ENCODE results near the gene KIAA1549. TPM values are rescaled to one million over a fixed set of nuclear protein-coding genes. Genes with fewer than 3 reads are reported as not detected.
A peak's percentile ranks its signal among the peaks of the same experiment; 100 is the strongest.

KIAA1549 gene
- total RNA-seq, 1 experiment from 2014 or later = 3.3 TPM

DNA sequence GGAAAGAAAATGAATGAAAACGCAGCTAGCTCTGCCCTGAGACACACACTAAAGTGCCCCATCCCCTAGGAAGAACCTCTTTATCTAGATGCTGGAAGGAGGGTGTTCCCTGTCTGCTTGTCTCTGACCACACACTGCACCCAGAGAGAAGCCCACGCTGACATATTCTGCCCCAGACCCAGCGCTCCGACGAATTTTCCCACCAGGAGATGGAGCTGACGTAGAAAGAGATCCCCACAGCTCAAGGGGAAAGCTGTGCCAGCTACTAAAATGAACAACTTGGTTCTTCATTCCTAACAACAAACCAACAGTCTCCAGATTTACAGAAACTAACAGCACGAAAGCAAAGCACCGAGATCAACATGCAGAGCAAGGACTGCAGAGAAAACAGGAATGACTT lies 73.3 kb downstream of the KIAA1549 start:
- DNase-seq (ENCODE audit: low read depth) = no peak

- no peak for DNase-seq (ENCODE audit: low read depth)
Measured at GRCh38 chr7:138907201-138907847, 73.9 kb downstream of the KIAA1549 start.

DNA sequence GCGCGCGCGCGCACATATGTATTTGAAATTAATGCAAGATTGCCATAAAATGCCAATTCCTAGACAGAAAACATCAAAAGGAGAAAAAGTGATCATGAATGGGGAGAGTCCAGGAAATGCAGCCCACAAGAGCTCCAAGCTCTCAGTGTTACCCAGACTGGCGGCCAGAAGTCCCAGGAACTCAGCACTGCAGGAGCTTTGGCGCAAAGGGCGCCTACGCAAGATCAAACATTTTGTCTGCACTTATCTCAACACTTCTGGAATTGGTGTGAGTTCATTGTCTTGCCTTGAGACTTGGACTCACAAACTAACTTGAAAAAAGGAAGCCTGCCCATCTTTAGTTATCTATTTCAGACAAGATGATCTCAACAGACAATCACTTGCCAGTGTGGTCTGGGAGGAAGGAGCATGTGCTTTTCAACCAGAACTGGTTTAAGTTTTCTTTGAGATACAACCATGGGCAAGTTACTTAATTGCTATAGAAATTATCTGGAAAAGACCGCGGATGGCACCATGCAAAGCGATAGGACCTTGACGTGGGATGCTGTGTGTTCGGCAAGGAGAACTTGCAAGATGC lies 77.2 kb downstream of the KIAA1549 start:
- no peak for DNase-seq (ENCODE audit: low read depth)

DNA sequence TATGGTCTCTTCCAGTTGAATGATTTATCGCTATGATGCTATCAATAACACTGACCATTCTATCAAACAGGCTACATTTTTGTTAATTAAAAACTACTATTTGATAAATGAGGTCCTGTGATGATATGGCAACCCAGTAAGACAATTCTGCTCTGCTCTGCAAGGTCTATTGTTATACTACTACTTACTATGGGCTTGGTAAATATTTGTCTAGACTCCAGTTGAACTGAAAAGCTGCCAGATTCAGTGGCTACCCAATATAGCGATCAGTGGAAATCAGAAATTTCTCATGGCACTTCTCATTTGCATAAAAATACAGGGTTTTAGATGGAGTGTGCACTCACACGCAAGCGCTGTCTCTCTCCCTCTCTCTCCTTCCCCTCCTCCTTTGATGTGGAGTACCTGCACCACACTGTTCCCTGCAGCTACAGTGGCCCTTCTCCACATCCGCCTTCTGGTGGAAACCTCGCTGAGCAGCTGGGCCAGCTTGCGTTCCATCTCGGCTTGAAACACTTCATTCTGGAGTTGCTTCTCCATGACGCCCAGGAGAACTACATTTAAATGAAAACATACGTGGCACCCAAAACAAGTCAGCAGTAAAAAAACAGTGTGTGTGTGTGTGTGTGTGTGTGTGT lies 77.9 kb downstream of the KIAA1549 start:
- DNase-seq (ENCODE audit: low read depth) = no peak

GRCh38 chr7:138902161-138902560 lies 79.0 kb downstream of the KIAA1549 start:
- DNase-seq (ENCODE audit: low read depth) = no peak

DNA sequence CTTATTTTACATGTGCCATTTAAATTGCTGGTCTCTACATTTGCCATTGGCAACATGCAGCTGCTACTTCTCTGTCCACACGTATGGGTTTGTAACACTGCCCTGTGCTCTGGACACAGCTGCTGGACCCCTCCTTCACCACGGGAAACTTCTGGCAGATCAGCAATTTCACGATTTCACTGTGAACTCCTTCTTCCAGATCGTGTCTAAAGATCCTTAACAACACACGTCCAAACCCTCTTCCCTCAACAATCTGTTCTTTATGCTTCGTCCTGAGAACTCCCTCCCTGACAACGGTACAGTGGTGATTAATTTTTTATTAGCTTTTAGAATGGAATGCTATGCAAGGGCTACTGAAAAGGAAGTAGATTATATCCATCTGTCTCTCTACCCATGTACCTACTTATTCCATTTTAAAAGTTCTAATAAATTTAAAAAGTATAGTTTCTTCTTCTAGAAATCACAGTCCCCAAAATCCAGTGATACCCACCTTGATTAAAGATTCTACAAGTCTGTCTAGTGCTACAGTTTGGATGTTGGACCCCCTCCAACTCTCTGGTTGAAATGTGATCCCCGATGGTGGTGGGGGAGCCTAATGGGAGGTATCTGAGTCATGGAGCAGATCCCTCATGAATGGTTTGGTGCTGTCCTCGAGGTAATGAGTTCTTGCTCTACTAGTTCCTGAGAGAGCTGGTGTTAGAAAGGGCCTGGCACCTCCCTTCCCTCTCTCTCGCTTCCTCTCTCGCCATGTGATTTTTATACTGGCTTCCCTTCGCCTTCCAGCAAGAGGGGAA lies 81.0 kb downstream of the KIAA1549 start:
- peak; percentile 70 for DNase-seq (ENCODE audit: low read depth)

GRCh38 chr7:138898802-138899201 lies 82.4 kb downstream of the KIAA1549 start:
- no peak for DNase-seq (ENCODE audit: low read depth)

DNA sequence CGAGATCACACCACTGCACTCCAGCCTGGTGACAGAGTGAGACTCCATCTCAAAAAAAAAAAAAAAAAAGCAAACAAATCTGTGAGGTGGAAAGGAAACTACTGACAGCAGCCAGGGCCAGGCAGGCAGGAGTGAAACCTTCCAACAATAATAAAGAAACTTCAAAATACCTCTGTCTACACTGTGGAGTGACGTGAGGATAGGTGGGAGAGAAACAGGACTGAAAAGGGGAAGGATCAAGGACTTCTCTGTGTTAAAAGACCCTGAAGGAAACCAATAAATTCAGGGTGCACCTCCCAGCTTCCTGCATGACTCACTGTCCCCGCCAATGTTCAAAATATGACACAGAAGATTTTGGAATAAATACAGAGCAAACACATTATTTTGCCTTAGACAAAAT lies 82.9 kb downstream of the KIAA1549 start:
- DNase-seq (ENCODE audit: low read depth) = no peak

GRCh38 chr7:138895679-138896078 lies 85.5 kb downstream of the KIAA1549 start:
- no peak for DNase-seq (ENCODE audit: low read depth)

DNA sequence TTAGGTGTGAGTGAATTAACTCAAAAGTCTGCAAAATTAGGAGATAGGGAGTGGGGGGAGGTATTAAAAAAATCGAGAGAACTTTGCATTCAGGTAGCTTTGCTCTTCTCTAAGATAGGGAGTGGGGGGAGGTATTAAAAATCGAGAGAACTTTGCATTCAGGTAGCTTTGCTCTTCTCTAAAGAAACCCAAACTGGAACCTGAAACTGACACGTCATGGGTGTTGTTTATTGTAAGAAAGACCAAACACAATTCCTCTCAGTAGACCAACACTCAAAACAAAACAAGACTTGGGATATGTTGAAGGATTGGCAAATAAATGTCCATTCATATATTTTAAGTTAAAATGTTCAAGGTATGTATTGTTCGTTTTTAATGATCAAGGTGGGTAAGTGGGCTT lies 87.9 kb downstream of the KIAA1549 start:
- DNase-seq (ENCODE audit: low read depth) = no peak

DNA sequence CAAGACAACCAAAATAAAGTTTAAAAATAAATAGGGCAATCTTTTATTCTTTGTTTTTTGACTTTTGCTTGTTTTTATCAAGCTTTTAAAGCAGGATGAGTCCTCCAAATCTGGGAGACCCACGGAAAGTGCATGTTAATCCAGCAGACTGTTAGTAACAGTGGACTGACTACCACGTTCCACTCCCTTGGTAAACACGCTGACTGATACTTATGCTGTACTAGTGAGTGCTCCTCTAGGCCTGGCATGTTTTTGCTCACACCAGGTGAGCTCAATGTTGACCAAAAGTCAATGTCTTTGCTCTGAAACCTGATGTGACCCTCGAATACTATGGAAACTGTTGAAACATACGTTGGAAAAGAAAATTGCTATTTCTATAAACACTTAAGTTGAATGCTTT lies 88.4 kb downstream of the KIAA1549 start:
- DNase-seq (ENCODE audit: low read depth) = no peak

- DNase-seq (ENCODE audit: low read depth) = no peak
Measured at GRCh38 chr7:138892006-138892630, 89.1 kb downstream of the KIAA1549 start.

DNA sequence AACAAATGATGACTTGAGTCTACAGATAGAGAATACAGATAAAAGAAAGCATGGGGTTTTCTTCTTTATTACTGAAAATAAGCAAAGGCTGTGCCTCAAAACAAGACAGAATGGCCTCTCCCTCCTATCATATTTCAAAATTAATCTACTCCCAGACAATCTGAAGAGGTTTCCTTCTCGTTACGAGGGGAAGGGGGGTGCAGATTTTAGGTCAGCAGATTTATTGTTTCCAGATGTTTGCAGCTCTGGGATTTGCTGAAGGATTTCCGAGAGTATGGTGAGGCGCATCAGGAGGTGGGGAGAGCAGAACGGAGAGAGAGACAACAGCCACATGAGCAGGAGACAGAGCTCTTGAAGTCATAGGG lies 89.8 kb downstream of the KIAA1549 start:
- no peak for DNase-seq (ENCODE audit: low read depth)

GRCh38 chr7:138890499-138891445 lies 90.4 kb downstream of the KIAA1549 start:
- DNase-seq (ENCODE audit: low read depth) = no peak

- no peak for DNase-seq (ENCODE audit: low read depth)
Measured at GRCh38 chr7:138889582-138890498, 91.3 kb downstream of the KIAA1549 start.

DNA sequence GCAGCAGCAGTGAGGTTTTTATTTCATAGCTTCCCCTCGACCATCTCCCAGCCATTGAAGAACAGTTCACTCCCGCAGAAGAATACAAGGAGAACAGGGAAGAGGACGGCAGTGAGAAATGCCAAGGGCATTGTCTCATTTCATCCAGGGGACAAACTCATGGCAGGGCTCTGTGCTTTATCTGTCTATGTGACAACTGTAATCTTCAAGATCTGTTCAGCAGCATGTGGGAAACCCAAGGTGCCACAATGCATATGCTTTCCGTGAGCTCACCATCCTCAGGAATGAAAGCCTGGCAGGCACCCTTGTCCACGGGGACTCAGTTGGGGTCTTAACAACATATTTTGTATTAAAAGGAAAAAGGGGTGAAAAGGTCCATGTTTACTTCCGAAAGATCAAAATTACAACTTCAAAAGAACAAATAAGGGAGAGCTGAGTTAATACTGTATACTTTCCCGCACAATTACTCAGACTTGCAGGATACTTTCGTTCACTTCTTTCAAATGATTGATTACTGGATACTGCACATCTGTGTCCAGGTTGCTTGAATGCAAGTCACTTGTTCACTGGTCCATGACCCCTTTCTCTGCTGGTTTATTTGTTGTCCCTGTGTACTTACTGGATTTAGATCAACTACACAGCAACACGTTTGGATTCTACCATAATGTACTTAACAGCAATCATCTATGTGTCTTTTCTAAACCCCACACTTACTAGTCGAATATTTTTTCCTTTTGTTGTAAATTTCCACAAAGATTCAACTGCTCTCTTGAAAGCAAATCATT lies 93.1 kb downstream of the KIAA1549 start:
- no peak for DNase-seq (ENCODE audit: low read depth)

DNA sequence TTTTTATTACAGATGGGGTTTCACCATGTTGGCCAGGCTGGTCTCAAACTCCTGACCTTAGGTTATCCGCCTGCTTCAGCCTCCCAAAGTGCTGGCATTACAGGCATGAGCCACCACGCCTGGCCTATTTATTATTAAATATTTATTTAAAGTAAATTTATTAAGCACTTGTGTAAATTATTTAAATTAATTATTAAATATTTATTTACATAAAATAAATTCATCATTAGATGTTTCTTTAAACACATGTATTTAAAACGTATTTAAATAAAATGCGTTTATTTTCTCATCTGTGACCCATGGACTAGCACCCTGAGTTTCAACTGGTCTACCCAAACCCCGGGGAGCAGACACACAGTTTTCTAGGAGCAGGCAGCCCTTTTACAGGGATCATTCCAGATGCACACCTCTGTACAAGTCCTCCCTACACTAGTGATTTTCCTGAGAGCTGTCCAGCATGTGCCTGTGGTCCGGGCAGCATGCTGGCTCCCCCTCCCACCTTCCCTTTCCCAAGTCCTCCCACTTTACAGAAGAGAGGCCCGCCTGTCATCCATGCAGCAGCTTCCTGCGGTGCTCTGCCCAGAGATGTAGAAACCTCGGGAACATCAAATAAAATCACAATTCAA lies 94.0 kb downstream of the KIAA1549 start:
- DNase-seq (ENCODE audit: low read depth) = no peak

DNA sequence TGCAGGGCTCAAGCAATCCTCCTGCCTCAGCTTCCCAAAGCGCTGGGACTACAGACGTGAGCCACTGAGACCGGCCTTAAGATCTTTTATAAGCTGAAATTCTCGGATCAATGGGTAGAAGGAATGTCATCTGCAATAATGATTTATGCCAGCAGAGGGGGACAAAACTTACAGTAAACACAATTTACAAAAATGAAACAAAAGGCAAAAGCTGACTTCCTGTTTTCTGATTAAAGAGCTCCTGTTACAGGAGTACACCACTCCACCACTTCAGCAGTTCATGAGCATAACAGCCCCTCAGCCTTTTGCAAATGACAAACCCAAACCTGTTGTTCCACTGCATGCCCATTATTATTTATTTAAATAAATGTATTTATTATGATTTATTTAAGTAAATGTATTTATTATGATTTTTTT lies 94.7 kb downstream of the KIAA1549 start:
- peak; percentile 80 for DNase-seq (ENCODE audit: low read depth)
